Measurements from ENCODE around the gene OR6P1. TPM values are rescaled to one million over a fixed set of nuclear protein-coding genes. Genes with fewer than 3 reads are reported as not detected.

The OR6P1 gene, protein sequence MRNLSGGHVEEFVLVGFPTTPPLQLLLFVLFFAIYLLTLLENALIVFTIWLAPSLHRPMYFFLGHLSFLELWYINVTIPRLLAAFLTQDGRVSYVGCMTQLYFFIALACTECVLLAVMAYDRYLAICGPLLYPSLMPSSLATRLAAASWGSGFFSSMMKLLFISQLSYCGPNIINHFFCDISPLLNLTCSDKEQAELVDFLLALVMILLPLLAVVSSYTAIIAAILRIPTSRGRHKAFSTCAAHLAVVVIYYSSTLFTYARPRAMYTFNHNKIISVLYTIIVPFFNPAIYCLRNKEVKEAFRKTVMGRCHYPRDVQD
- not detected in 2 replicates for total RNA-seq

DNA sequence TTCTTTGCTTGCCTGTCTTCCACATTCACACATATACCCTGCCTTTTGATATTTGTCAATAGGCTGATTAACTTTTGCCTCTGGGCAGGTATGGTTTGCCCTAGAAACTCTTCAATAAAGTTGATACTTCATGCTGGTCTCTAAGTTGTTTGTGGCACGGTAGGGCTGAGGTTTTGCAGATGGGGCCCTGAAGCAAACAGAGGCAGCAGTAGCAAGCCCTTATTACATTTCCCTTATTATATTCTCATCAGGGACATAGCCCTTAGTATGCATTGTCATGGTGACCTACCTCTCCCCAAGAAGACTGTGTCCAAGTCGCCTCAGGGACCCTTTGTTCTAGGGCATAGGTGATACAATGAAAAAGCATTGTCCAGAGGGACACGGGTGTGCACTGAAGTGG, at the start of gene OR6P1:
Gene OR6P1 (minus strand): TSS at position 101 of the 400 bp plus-strand sequence. CDS start 6,976 bp downstream, outside the sequence.

DNA sequence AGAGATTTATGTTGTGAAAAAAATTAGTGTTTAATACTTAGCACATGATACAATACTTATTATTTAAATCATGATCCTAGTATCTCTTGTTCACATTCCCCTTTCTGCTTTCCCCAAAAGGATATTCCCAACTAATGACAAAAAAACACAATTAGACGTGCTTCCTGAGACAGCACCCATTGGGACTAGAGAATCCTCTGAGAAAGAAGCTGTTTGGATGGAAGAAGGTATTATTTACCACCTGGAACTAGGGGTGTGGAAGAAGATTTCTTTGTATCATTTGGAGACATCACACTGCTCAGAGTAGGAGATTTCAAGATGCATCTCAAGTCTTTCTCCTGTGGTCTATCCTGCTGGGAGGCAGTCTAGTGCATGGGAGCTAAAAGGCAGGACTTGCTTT, 34.6 kb upstream of the OR6P1 start, which contains the start of gene OR10Z1:
Gene OR10Z1 (plus strand): TSS at position 301 of the 400 bp plus-strand sequence. CDS start 1,171 bp downstream, outside the sequence.

DNA sequence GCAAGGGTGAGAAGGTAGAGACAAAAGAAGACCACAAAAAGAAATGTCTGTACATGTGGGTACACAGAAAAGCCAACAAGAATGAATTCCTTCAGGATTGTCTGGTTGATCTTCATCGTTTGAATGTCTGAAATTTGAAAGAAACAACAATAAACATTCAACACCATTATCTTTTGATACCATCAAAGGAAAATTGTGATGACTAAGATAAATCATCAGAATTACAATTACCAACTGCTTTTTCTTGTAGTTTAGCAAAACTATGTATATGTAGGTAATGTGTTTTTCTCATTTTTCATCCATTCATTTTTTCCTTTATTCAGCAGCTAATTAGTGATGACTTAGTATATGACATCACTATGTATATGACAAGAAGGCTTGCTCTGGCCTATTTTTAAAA, 9.4 kb upstream of the OR6P1 start, which contains the start of gene OR10X1:
Gene OR10X1 (minus strand): TSS at position 167 of the 400 bp plus-strand sequence. CDS start 0 bp downstream, at position 167.

DNA sequence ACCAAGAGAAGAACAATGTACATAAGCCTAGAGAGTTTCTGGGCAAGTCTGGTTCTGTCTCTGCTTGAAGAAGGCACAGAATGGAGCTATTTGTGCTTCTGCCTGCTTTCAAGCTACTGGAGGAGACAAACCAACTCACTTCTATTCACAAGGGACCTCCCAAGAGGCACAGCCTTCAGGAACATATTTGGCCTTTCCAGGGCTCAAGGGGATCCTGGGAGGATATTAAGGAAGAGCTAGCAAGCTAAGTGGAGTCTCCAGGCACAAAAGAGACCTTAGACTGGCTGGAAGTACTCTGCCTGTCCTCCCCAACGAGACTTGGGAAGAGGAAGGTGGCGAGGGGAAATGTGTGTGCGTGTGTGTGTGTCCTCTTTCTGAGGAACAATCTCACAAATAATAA, 16.0 kb downstream of the OR6P1 start, which contains the start of gene OR6Y1:
Gene OR6Y1 (minus strand): TSS at position 54 of the 400 bp plus-strand sequence. CDS start 6,300 bp downstream, outside the sequence.

Other genes starting within 250 kb of the OR6P1 start
- gene CD1B, start 239.0 kb downstream of the OR6P1 start, total RNA-seq, result not detected in 2 replicates
- gene CD1E, start 216.7 kb downstream of the OR6P1 start, total RNA-seq, result not detected in 2 replicates
- not detected in 2 replicates for gene OR10T2, start 171.1 kb downstream of the OR6P1 start, total RNA-seq
- gene OR10K2, start 144.3 kb downstream of the OR6P1 start, total RNA-seq, result not detected in 2 replicates
- gene OR10K1, start 108.7 kb downstream of the OR6P1 start, total RNA-seq, result not detected in 2 replicates
- gene OR10R2, start 98.4 kb downstream of the OR6P1 start, total RNA-seq, result not detected in 2 replicates
- not detected in 2 replicates for gene OR6Y1, start 16.2 kb downstream of the OR6P1 start, total RNA-seq
- gene OR10X1, start 9.3 kb upstream of the OR6P1 start, total RNA-seq, result not detected in 2 replicates
- gene OR10Z1, start 34.7 kb upstream of the OR6P1 start, total RNA-seq, result not detected in 2 replicates
- gene SPTA1, start 116.1 kb upstream of the OR6P1 start, total RNA-seq, result not detected in 2 replicates
- gene OR6K2, start 130.1 kb upstream of the OR6P1 start, total RNA-seq, result not detected in 2 replicates
- gene OR6K3, start 150.1 kb upstream of the OR6P1 start, total RNA-seq, result not detected in 2 replicates
- gene OR6K6, start 184.1 kb upstream of the OR6P1 start, total RNA-seq, result not detected in 2 replicates
- not detected in 2 replicates for gene OR6N1, start 201.6 kb upstream of the OR6P1 start, total RNA-seq
- not detected in 2 replicates for gene OR6N2, start 210.6 kb upstream of the OR6P1 start, total RNA-seq